Stomach (tissue), 4 donors: ENCODE measurements around the gene EPHB4.

Source experiments
- POLR2A ChIP-seq, 4 donors: fragments of 450-650 bp; IDR thresholded peaks; one replicate each; pipeline ENCODE4 v1.6.1; 2016; ENCODE audit warnings: antibody characterized with exemption in 4 of 4, control low read depth in 2 of 4, mild to moderate bottlenecking in 1 of 4, moderate library complexity in 1 of 4
- POLR2AphosphoS5 ChIP-seq, 3 donors: sonication (generic); formaldehyde crosslinking; IDR thresholded peaks; one replicate each; pipeline ENCODE4 v1.6.1; 2016; ENCODE audit warnings: antibody characterized with exemption in 3 of 3
- TF ChIP-seq, protein P1 (sequence below), 7 experiments: fragments of 450-650 bp in 4 of 7; fragments of 200-600 bp in 3 of 7; sonication (generic) in 3 of 7; IDR thresholded peaks; one replicate each; pipeline ENCODE4 v1.5.1; 2016 to 2019; ENCODE audit warnings: antibody characterized with exemption in 7 of 7, control low read depth in 2 of 7, mild to moderate bottlenecking in 1 of 7

DNA sequence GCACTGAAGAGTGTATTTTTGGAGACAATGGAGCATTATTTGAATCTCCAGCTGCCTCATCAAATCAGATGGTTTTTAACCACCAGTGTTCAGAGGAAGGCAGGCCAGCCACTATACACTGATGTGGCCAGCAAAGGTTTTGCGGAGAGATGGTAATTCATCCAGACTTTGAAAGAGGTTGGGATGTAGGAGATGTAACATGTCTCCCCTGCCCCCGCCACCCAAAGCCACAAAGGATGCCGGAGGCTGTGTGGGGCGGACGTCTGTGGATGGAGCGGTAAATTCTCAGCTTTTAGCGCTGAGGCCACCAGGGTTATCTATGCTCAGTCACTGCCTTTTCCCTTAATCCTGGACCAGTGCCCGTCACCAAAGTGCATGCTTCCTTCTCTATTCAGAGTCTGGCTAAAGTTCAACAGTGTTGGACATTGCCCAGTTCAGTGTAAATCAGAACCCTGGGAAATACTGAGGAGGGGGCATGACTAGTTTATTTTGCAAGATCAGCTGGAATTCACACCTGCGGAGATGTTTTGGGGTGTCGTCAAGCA is 36.2 kb upstream of the EPHB4 start:
- TF ChIP-seq, protein P1, sequence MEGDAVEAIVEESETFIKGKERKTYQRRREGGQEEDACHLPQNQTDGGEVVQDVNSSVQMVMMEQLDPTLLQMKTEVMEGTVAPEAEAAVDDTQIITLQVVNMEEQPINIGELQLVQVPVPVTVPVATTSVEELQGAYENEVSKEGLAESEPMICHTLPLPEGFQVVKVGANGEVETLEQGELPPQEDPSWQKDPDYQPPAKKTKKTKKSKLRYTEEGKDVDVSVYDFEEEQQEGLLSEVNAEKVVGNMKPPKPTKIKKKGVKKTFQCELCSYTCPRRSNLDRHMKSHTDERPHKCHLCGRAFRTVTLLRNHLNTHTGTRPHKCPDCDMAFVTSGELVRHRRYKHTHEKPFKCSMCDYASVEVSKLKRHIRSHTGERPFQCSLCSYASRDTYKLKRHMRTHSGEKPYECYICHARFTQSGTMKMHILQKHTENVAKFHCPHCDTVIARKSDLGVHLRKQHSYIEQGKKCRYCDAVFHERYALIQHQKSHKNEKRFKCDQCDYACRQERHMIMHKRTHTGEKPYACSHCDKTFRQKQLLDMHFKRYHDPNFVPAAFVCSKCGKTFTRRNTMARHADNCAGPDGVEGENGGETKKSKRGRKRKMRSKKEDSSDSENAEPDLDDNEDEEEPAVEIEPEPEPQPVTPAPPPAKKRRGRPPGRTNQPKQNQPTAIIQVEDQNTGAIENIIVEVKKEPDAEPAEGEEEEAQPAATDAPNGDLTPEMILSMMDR (IDR thresholded peaks at IDR 0.05), result no peak
- TF ChIP-seq POLR2AphosphoS5 (IDR thresholded peaks at IDR 0.05) (no peak), POLR2A (IDR thresholded peaks at IDR 0.05) (no peak)
